IMR-90 (cell line): ENCODE measurements around the gene RASGRF2. TPM values are rescaled to one million over a fixed set of nuclear protein-coding genes. Genes with fewer than 3 reads are reported as not detected.

ENCODE experiments used
- ATAC-seq: fragments of 200-7000 bp; cut with Tn5 transposase; 2 replicates; pipeline ENCODE4 v1.9.1; 2020; ENCODE audit warnings: low read depth, mild to moderate bottlenecking, moderate library complexity
- BruUV-seq: library from RNA; stranded (reverse); fragments of 400-500 nt; replicated peaks from 2 replicates; lab custom pipeline; 2021; lab: Mats Ljungman, UMichigan
- CTCF ChIA-PET: fragments of 300-600 bp; formaldehyde crosslinking; extraction: SDS; loops from one replicate; lab custom pipeline; 2021; ENCODE audit warnings: antibody characterized with exemption; lab: Yijun Ruan, JAX
- POLR2A ChIA-PET: fragments of 300-600 bp; sonication (Branson Sonifier 250); formaldehyde crosslinking; loops from one replicate; lab custom pipeline; 2022; ENCODE audit warnings: antibody characterized with exemption; ENCODE audit not compliant: unreplicated experiment; lab: Charles Lee
- DNase-seq: peaks from one replicate; pipeline ENCODE4 v3.0.0; 2013
- H2AFZ ChIP-seq: replicated peaks from 2 replicates; pipeline ENCODE3; 2013; ENCODE audit warnings: low read length, mild to moderate bottlenecking; ENCODE audit not compliant: poor library complexity
- H2AK5ac ChIP-seq: 2 replicates; pipeline ENCODE4 v1.6.1; 2013; ENCODE audit warnings: low read depth, low read length, inconsistent platforms
- H2AK9ac ChIP-seq: replicated peaks from 2 replicates; pipeline ENCODE3; 2013; ENCODE audit warnings: mild to moderate bottlenecking, low read depth, low read length, moderate library complexity; ENCODE audit not compliant: poor library complexity
- H2BK120ac ChIP-seq: 2 replicates; pipeline ENCODE4 v1.6.1; 2013; ENCODE audit warnings: low read depth, low read length, inconsistent platforms
- H2BK15ac ChIP-seq: 3 replicates; pipeline ENCODE4 v1.6.1; 2013; ENCODE audit warnings: low read depth, low read length, inconsistent platforms
- H2BK20ac ChIP-seq: 2 replicates; pipeline ENCODE4 v1.6.1; 2013; ENCODE audit warnings: low read depth, mild to moderate bottlenecking, inconsistent platforms, low read length, moderate library complexity
- H2BK5ac ChIP-seq: 2 replicates; pipeline ENCODE4 v1.6.1; 2013; ENCODE audit warnings: mild to moderate bottlenecking, low read depth, low read length, inconsistent platforms; ENCODE audit not compliant: poor library complexity, severe bottlenecking
- H3K14ac ChIP-seq: replicated peaks from 2 replicates; pipeline ENCODE4 v1.6.1; 2013; ENCODE audit warnings: low read depth, low read length, inconsistent platforms
- H3K18ac ChIP-seq: 2 replicates; pipeline ENCODE4 v1.6.1; 2013; ENCODE audit warnings: low read depth, low read length, control low read depth
- H3K23ac ChIP-seq: 2 replicates; pipeline ENCODE4 v1.6.1; 2013; ENCODE audit warnings: low read depth, low read length, inconsistent platforms
- H3K27ac ChIP-seq: 2 replicates; pipeline ENCODE4 v1.5.1; 2013; ENCODE audit warnings: mild to moderate bottlenecking, control low read depth, low read length; ENCODE audit not compliant: insufficient read depth
- H3K27me3 ChIP-seq: 2 replicates; pipeline ENCODE4 v1.6.1; 2013; ENCODE audit warnings: low read length; ENCODE audit not compliant: control insufficient read depth, insufficient read depth
- H3K36me3 ChIP-seq: 2 replicates; pipeline ENCODE4 v1.6.1; 2013; ENCODE audit warnings: low read length, mixed read lengths; ENCODE audit not compliant: control insufficient read depth, insufficient read depth
- H3K4ac ChIP-seq: 2 replicates; pipeline ENCODE4 v1.6.1; 2013; ENCODE audit warnings: low read depth, low read length, inconsistent platforms
- H3K4me1 ChIP-seq: 2 replicates; pipeline ENCODE4 v1.6.1; 2013; ENCODE audit warnings: low read length, mixed read lengths; ENCODE audit not compliant: control insufficient read depth, insufficient read depth
- H3K4me2 ChIP-seq: 2 replicates; pipeline ENCODE4 v1.6.1; 2013; ENCODE audit warnings: low read depth, mild to moderate bottlenecking, control low read depth, low read length, moderate library complexity
- H3K4me3 ChIP-seq: 2 replicates; pipeline ENCODE4 v1.5.1; 2013; ENCODE audit warnings: low read depth, mild to moderate bottlenecking, control low read depth, low read length, moderate library complexity; ENCODE audit not compliant: insufficient read depth
- H3K56ac ChIP-seq: 2 replicates; pipeline ENCODE4 v1.6.1; 2013; ENCODE audit warnings: low read length, inconsistent platforms; ENCODE audit not compliant: insufficient read depth; ENCODE audit errors: extremely low read depth
- H3K79me1 ChIP-seq, 2 experiments: 2 replicates each; pipeline ENCODE4 v1.6.1; 2013; ENCODE audit warnings: low read length in 2 of 2, inconsistent platforms in 1 of 2, low read depth in 1 of 2
- H3K9ac ChIP-seq: 2 replicates; pipeline ENCODE4 v1.6.1; 2013; ENCODE audit warnings: low read depth, low read length, control low read depth
- H3K9me1 ChIP-seq: 2 replicates; pipeline ENCODE4 v1.6.1; 2013; ENCODE audit warnings: low read length, inconsistent platforms; ENCODE audit not compliant: insufficient read depth
- H3K9me3 ChIP-seq: 2 replicates; pipeline ENCODE4 v1.6.1; 2013; ENCODE audit warnings: low read length; ENCODE audit not compliant: control insufficient read depth, insufficient read depth
- H4K20me1 ChIP-seq: 2 replicates; pipeline ENCODE4 v1.6.1; 2013; ENCODE audit warnings: low read length, inconsistent platforms; ENCODE audit not compliant: insufficient read depth
- H4K5ac ChIP-seq: 2 replicates; pipeline ENCODE4 v1.6.1; 2013; ENCODE audit warnings: mild to moderate bottlenecking, low read depth, low read length, control low read depth
- H4K8ac ChIP-seq, 2 experiments: 2 replicates each; pipeline ENCODE4 v1.6.1; 2013; ENCODE audit warnings: low read depth in 2 of 2, low read length in 2 of 2, control low read depth in 1 of 2, inconsistent platforms in 1 of 2
- H4K91ac ChIP-seq: 2 replicates; pipeline ENCODE4 v1.6.1; 2013; ENCODE audit warnings: low read depth, low read length, inconsistent platforms; ENCODE audit not compliant: insufficient read depth
- BHLHE40 ChIP-seq: fragments of 150-350 bp; IDR thresholded peaks from 2 replicates; pipeline ENCODE4 v1.6.1; 2016; ENCODE audit warnings: mild to moderate bottlenecking, low read depth, low read length
- CEBPB ChIP-seq: IDR thresholded peaks from 2 replicates; pipeline ENCODE4 v1.6.1; 2012; ENCODE audit warnings: low read depth, low read length, improper control_type of control experiment
- CHD1 ChIP-seq: IDR thresholded peaks from 2 replicates; pipeline ENCODE4 v1.6.1; 2012; ENCODE audit warnings: low read depth, low read length, improper control_type of control experiment
- CTCF ChIP-seq: conservative IDR thresholded peaks from 2 replicates; pipeline ENCODE4 v1.5.1; 2012; ENCODE audit warnings: mild to moderate bottlenecking, low read depth, low read length, improper control_type of control experiment
- ELK1 ChIP-seq: fragments of 150-350 bp; IDR thresholded peaks from 2 replicates; pipeline ENCODE4 v1.6.1; 2016; ENCODE audit warnings: low read depth, mild to moderate bottlenecking, low read length, moderate library complexity, borderline replicate concordance
- FOS ChIP-seq: fragments of 150-350 bp; IDR thresholded peaks from 2 replicates; pipeline ENCODE4 v1.6.1; 2016; ENCODE audit warnings: low read depth, low read length
- MAFK ChIP-seq: IDR thresholded peaks from 2 replicates; pipeline ENCODE4 v1.6.1; 2012; ENCODE audit warnings: low read depth, low read length, improper control_type of control experiment
- MAZ ChIP-seq: IDR thresholded peaks from 2 replicates; pipeline ENCODE4 v1.6.1; 2012; ENCODE audit warnings: low read depth, mild to moderate bottlenecking, low read length, improper control_type of control experiment, moderate library complexity, borderline replicate concordance
- MXI1 ChIP-seq: IDR thresholded peaks from 2 replicates; pipeline ENCODE4 v1.6.1; 2012; ENCODE audit warnings: low read depth, mild to moderate bottlenecking, low read length, moderate library complexity, borderline replicate concordance
- NFE2L2 ChIP-seq: fragments of 150-350 bp; IDR thresholded peaks from 2 replicates; pipeline ENCODE4 v1.6.1; 2016; ENCODE audit warnings: low read depth, mild to moderate bottlenecking, low read length
- POLR2A ChIP-seq: IDR thresholded peaks from 2 replicates; pipeline ENCODE4 v1.6.1; 2012; ENCODE audit warnings: mild to moderate bottlenecking, low read depth, low read length
- RAD21 ChIP-seq: IDR thresholded peaks from 2 replicates; pipeline ENCODE4 v1.6.1; 2012; ENCODE audit warnings: low read length, improper control_type of control experiment
- RCOR1 ChIP-seq: IDR thresholded peaks from 2 replicates; pipeline ENCODE4 v1.6.1; 2012; ENCODE audit warnings: mild to moderate bottlenecking, low read length, improper control_type of control experiment; ENCODE audit not compliant: insufficient replicate concordance
- RFX5 ChIP-seq: IDR thresholded peaks from 2 replicates; pipeline ENCODE4 v1.8.0; 2012; ENCODE audit warnings: low read depth, mild to moderate bottlenecking, low read length, moderate library complexity
- SMC3 ChIP-seq: fragments of 150-350 bp; IDR thresholded peaks from 2 replicates; pipeline ENCODE4 v1.6.1; 2016; ENCODE audit warnings: low read depth, mild to moderate bottlenecking, antibody characterized with exemption, low read length, moderate library complexity
- USF2 ChIP-seq: fragments of 150-350 bp; IDR thresholded peaks from 2 replicates; pipeline ENCODE4 v1.6.1; 2017; ENCODE audit warnings: mild to moderate bottlenecking, antibody characterized with exemption, low read length, low read depth
- WGBS, 2 experiments: methylation state at CpG; one replicate each; pipeline versions ENCODE4 v1.1.5 to v1.1.7; 2013; ENCODE audit warnings: missing lambda C conversion rate in 2 of 2; ENCODE audit not compliant: insufficient read length in 1 of 2; ENCODE audit errors: extremely low coverage in 2 of 2; 5-methylcytosine and 5-hydroxymethylcytosine counted together
- dilution Hi-C: fragments of 300-500 bp; cut with HindIII; formaldehyde crosslinking; loops from one replicate; pipeline ENCODE4 v1.14.3; 2018; ENCODE audit warnings: low sequenced_read_pairs; ENCODE audit not compliant: unreplicated experiment
- in situ Hi-C: fragments of 300-500 bp; cut with MboI; formaldehyde crosslinking; loops from 3 replicates; pipeline ENCODE4 v1.14.3; 2019; ENCODE audit warnings: low sequenced_read_pairs, inconsistent platforms, mixed read lengths
- intact Hi-C: fragments of 100-400 bp; cut with micrococcal nuclease; formaldehyde crosslinking; loops from 2 replicates; pipeline ENCODE4 v1.10.0; 2022
- polyA plus RNA-seq, 3 experiments: library from polyadenylated mRNA; depleted of rRNA; stranded (reverse); fragments of >200 nt; gene quantifications; 2 replicates each; pipeline ENCODE4 v1.2.3, GENCODE V29; 2012; ENCODE audit warnings: low replicate concordance in 1 of 3
- total RNA-seq: library from RNA; depleted of rRNA; stranded (reverse); fragments of >200 nt; gene quantifications from 2 replicates; pipeline ENCODE4 v1.2.3, GENCODE V29; 2012

The RASGRF2 gene
- total and polyA plus RNA-seq, 2 of the 4 experiments (the other 2 are of a cell fraction), result 2.9 to 5.0 TPM

GRCh38 chr5:81189875-81190498 lies 229.8 kb downstream of the RASGRF2 start:
- CTCF ChIA-PET, result interaction anchor here (0.6 kb wide), 1 partner anchor 1659 kb away, joined by 6 read pairs; no protein-coding TSS in a partner anchor
- no peak overlapping the region for H4K91ac ChIP-seq
- H2BK15ac ChIP-seq, result no peak overlapping the region
- H3K9ac ChIP-seq, result no peak overlapping the region
- no peak overlapping the region for H2BK5ac ChIP-seq
- BruUV-seq, result no TSS peak
- no peak overlapping the region for H2BK120ac ChIP-seq
- H4K5ac ChIP-seq, result no peak overlapping the region
- no peak overlapping the region for H2AFZ ChIP-seq
- H3K36me3 ChIP-seq, result peaks cover 3% of the 10 kb centered on the region
- no peak for TF ChIP-seq FOS
- TF ChIP-seq CTCF, result no peak
- no peak for TF ChIP-seq MAFK
- no peak for TF ChIP-seq NFE2L2
- no peak for TF ChIP-seq CEBPB
- no peak for TF ChIP-seq SMC3
- no peak for TF ChIP-seq MAZ
- no peak for TF ChIP-seq RFX5
- TF ChIP-seq USF2, result no peak
- TF ChIP-seq MXI1, result no peak
- TF ChIP-seq RCOR1, result no peak
- TF ChIP-seq CHD1, result no peak
- no peak for TF ChIP-seq POLR2A
- TF ChIP-seq ELK1, result no peak
- no peak for TF ChIP-seq BHLHE40
- no peak for TF ChIP-seq RAD21
- no peaks in the 10 kb centered on the region for H3K9me3 ChIP-seq
- no peak overlapping the region for H3K4me2 ChIP-seq
- no peaks in the 10 kb centered on the region for H3K27me3 ChIP-seq
- H3K79me1 ChIP-seq, result no peaks in the 10 kb centered on the region; a peak in 2 of 4 replicates
- dilution Hi-C loops (no loop called here), in situ Hi-C loops (loop anchor here (10.0 kb wide), 1 partner anchor 505 kb away; no protein-coding TSS in a partner anchor), intact Hi-C loops (no loop called here)
- no peak overlapping the region for H3K56ac ChIP-seq
- no peak overlapping the region for H2AK9ac ChIP-seq
- no peaks in the 10 kb centered on the region for H3K4me1 ChIP-seq
- POLR2A ChIA-PET, result no interaction called here
- H2BK20ac ChIP-seq, result no peak overlapping the region
- 75% methylated on average over 7 of the region's 14 CpGs; no CpG with 5 or more reads in 1 of the 2 experiments for WGBS, 2 experiments
- H4K8ac ChIP-seq, result no peak overlapping the region
- no peak overlapping the region for H3K18ac ChIP-seq
- H3K9me1 ChIP-seq, result peaks cover 2% of the 10 kb centered on the region; the same call in 1 of the 2 replicates
- H2AK5ac ChIP-seq, result no peak overlapping the region
- no peaks in the 10 kb centered on the region for H4K20me1 ChIP-seq
- H3K4me3 ChIP-seq, result no peak overlapping the region
- no peak overlapping the region for H3K23ac ChIP-seq
- no peak for ATAC-seq
- H3K14ac ChIP-seq, result no peak overlapping the region
- no peak for DNase-seq
- H3K4ac ChIP-seq, result no peak overlapping the region
- no peak overlapping the region for H3K27ac ChIP-seq
